ENCODE data around the gene MAGI1. TPM values are rescaled to one million over a fixed set of nuclear protein-coding genes. Genes with fewer than 3 reads are reported as not detected.
A peak's percentile ranks its signal among the peaks of the same experiment; 100 is the strongest.

Gene MAGI1
- total RNA-seq, 1 donor from 2014 or later: 13.7 TPM

GRCh38 chr3:65658401-65658800, 380.3 kb downstream of the MAGI1 start:
- no peak for ATAC-seq

DNA sequence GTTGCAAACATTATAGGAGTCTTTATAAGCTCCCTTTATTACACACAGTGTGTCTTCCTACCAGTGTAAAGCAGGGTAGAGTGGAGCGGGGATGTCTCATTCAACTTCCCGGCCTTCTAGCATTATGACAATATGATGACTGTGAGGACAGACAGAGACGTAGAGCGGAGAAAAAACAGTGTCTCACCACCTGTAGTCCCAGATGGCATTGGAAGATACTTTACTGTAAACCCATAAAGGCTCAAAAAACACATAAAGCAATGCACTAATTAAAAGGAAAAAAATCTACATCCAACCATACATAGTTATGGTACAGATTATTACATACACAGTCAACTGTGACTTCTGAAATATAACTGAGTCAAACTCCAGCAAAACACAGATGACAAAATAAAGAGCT, 383.7 kb downstream of the MAGI1 start:
- no peak for ATAC-seq

- ATAC-seq: no peak
Observed at GRCh38 chr3:65653731-65654130, 385.0 kb downstream of the MAGI1 start.

DNA sequence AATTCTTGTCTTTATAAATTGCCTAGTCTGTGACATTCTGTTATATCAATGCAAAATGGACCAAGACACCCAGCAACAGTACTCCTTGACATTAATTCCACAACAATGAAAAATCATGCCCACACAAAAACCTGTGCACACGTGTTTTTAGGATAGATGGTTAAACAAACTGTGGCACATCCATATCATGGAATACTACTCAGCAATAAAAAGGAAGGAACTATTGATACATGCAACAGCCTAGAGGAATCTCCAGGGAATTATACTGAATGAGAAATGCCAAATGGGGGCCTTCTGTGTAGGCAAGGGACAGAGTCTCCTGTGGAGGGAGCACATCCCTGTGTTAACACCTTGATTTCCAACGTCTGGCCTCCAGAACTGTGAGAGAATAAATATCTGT, 388.5 kb downstream of the MAGI1 start:
- no peak for ATAC-seq

DNA sequence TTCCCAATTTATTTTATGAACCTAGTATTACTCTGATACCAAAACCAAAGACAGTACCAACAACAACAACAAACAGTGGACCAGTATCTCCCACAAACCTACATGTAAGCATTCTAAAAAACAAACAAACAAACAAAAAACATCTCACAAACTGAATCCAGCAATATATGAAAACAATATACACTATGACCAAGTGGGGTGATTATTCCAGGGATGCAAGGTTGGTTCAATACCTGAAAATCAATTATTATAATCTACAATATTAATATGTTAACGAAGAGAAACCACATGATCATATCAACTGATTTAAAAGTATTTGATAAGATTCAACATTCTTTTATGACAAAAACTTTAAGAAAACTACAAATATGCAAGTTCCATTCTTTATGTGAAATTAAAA, 391.3 kb downstream of the MAGI1 start:
- ATAC-seq: no peak

GRCh38 chr3:65642883-65643282, 395.8 kb downstream of the MAGI1 start:
- ATAC-seq: no peak

GRCh38 chr3:65641777-65642176, 396.9 kb downstream of the MAGI1 start:
- no peak for ATAC-seq

DNA sequence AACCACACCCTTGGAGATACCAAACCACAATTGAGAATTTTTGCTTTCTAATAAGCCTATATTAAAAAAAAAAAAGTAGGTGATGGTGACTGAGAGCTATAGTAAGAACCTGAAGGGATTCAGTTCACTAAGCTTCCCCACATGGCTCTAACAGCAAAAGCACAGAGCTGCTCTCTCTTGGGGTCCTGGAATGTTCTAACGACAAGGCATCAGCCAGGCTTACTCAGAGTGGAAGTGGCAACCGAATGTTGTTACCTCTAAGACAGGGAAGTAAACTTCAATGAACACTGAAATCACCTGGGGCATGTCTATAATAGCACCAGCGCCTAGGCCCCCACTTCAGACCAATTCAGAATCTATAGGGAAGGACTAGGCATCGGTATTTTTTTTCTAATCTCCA, 397.7 kb downstream of the MAGI1 start:
- no peak for ATAC-seq

DNA sequence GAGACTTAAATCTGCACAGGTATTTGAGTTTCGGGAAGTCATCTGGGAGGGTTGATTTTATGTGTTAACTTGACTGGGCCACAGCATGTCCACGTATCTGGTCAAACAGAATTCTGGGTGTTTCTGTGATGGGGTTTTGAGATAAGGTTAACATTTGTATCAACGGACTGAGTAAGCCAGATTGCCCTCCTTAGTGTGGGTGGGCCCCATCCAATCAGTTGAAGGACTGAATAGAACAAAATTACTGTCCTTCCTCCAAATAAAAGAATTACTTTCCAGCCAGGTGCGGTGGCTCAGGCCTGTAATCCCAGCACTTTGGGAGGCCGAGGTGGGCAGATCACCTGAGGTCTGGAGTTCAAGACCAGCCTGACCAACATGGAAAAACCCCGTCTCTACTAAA, 399.3 kb downstream of the MAGI1 start:
- ATAC-seq: no peak

DNA sequence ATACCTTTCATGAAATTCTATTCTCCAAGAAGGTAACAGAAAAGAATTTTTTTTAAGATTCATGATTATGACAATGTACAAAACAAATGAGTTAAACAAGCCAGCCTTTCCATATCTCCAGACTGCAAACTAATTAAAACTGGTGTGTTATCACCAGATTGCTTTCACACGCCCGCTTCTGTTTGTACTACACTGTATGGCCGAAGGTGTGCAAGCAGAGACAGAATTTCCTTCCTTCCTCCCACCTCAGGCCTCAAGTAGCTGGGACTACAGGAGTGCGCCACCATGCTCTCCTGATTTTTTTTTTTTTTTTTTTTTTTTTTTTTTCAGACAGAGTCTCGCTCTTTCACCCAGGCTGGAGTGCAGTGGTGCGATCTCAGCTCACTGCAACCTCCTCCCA, 400.4 kb downstream of the MAGI1 start:
- no peak for ATAC-seq

DNA sequence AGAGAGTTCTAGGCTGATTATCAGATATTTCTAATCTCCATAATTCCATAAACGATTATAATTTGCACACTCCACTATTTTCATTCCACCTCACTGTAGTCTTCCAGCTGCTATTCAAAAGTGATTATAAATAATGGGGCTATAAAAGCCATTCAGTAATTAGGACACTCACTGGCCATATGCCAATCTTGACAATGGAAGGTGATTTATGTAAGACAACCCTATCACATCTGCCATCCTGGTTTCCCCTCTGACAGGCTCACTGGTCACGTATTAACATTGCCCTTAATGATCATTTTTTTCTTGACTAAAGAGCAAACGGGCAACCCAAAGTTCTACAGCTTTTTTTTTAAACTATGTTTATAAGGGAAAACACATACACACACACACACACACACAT, 402.4 kb downstream of the MAGI1 start:
- no peak for ATAC-seq

- no peak for ATAC-seq
Observed at GRCh38 chr3:65635657-65636056, 403.1 kb downstream of the MAGI1 start.

GRCh38 chr3:65633018-65633638, 405.6 kb downstream of the MAGI1 start:
- no peak for ATAC-seq

- ATAC-seq: no peak
Observed at GRCh38 chr3:65632414-65632813, 406.3 kb downstream of the MAGI1 start.

DNA sequence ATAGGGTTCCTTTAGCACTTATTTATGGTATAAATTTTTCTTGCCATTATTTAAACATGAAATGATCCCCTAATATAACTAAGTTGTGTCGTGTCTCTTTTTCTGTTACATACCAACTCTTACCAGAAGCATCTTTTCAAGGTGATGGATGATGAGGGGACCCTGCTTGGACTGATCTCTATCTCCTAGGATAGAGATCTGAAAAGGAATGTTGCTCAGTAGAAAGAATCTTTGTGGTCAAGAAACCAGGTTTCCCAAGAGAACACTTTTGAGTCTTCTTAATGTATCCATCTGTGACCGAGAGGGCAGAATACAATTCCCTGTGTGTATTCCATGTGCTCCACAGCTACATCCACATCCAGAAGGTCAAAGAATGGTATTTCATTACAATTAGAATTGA, 409.7 kb downstream of the MAGI1 start:
- no peak for ATAC-seq

- ATAC-seq: peak; percentile 84
Observed at GRCh38 chr3:65627062-65627461, 411.7 kb downstream of the MAGI1 start.

DNA sequence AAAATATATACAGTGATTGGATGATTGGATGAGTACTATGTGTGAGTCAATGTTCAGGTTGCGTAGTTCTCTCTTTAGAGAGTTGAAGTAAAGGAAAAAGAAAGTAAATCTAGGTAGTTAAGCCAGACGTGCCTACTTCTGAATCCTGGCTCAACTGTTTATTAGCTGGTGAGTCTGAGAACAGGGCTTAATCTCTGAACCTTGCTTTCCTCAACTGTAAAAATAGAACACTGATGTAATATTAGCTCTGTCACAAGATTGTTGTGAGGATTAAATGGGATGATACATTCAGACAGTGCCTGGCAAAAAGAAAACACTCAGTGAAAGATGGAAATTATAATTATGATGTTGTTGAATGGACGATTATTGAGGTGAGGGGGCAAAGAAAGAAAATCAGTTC, 413.4 kb downstream of the MAGI1 start:
- ATAC-seq: peak; percentile 86

- ATAC-seq: no peak
Observed at GRCh38 chr3:65623362-65623761, 415.4 kb downstream of the MAGI1 start.

DNA sequence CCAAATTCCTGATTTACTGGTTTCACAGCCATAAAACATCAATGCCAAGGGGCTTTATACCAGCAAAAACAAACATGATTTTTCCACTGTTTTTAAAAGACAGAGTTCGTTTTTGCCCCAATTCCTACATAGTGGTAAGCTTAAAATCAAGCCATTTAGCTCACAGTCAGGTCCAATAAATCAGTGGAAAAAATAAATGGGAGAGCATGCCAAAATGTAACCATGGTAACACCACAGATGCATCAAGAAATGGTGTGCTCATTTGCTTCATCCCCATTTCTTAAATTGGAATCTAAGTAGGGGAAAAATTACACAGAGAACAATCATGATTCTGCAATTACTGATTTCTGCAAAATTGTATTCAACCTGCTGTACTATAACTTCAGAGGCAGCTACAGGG, 418.8 kb downstream of the MAGI1 start:
- no peak for ATAC-seq

DNA sequence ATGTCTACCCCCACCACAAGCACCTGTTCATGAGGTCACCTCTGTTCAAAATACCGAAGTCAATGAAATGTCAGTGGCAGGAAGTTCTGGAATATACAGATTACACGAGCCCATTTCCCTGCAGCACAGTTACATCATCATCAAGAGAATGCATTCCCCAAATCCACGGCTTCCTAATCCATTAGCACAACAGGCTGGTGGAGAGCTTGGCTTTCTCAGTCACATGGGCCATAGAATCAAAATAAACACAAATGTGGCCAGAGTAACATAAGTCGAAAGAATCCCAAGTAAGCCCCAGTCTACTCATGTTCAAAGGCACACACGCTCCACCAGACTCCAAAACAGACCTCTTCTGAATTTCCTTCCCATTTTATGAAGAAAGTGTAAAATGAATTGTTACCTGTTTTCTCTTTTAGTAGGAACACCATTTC, 419.3 kb downstream of the MAGI1 start:
- ATAC-seq: no peak

- ATAC-seq: no peak
Observed at GRCh38 chr3:65618599-65618998, 420.1 kb downstream of the MAGI1 start.

DNA sequence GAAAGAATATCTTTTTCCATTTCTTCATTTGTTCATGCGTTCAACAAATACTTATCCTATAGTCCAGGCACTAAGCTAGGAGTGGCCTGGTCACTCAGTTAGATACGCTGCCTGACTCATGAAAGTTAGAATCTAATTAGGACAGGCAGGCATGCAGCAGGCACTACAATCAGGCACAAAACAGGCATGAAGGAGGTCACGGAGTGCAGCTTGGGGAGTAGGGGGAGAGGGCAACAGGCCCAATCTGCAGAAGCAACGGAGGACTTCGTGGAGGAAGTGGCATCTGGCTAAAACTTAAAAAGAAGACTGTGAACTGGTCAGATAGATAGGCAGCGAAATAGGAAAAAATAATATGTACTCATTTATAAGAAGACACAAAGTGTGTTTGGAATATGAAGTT, 420.9 kb downstream of the MAGI1 start:
- ATAC-seq: no peak

GRCh38 chr3:65617209-65617608, 421.5 kb downstream of the MAGI1 start:
- peak; percentile 68 for ATAC-seq

GRCh38 chr3:65616563-65616962, 422.2 kb downstream of the MAGI1 start:
- no peak for ATAC-seq

DNA sequence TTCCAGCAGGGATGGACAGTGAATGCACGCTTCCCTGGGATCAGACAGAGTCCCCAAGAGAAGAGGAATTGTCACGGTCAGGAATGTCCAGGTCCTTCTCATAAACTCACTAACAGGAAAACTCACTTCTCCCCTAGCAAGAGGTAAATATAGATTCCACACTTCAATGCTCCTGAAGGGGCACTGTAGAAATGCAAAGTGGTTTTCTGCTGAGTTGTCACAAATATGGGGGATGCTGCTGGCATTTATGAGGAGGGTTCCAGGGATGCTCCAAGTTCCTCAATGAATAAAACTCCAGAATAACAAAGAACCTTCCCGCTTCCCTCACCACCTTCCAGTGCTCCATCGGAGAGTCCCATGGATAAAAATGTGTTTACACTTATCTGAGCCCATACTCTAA, 423.4 kb downstream of the MAGI1 start:
- no peak for ATAC-seq
